ENCODE data around the gene ATAD2B. TPM values are rescaled to one million over a fixed set of nuclear protein-coding genes. Genes with fewer than 3 reads are reported as not detected.

The ATAD2B gene
- total RNA-seq, 1 experiment from 2014 or later, result 8.6 TPM

- no peak overlapping the region for H2AFZ ChIP-seq (ENCODE audit: low read length)
- no peak for TF ChIP-seq CTCF (conservative IDR thresholded peaks at IDR 0.05; ENCODE audit: low read depth, low read length)
- TF ChIP-seq EZH2phosphoT487 (IDR thresholded peaks at IDR 0.05; ENCODE audit: borderline replicate concordance, low read length), result no peak
- no peak for TF ChIP-seq EZH2 (IDR thresholded peaks at IDR 0.05; ENCODE audit: low read length, unreplicated experiment)
- no peak overlapping the region for H3K4me3 ChIP-seq (ENCODE audit: low read length)
- ATAC-seq (no peak), DNase-seq (no peak)
- no peaks in the 10 kb centered on the region for H3K9me2 ChIP-seq (replicated peaks; ENCODE audit: low read length)
- intact Hi-C loops (cut with micrococcal nuclease), result no loop called here
- ChIA-PET CTCF (no interaction called here), POLR2A (ENCODE audit: unreplicated experiment) (no interaction called here)
- H3K9ac ChIP-seq (ENCODE audit: low read length), result no peak overlapping the region
- no peaks in the 10 kb centered on the region for H3K27me3 ChIP-seq (ENCODE audit: low read length)
- H4K20me1 ChIP-seq (ENCODE audit: low read length), result no peaks in the 10 kb centered on the region
- no peaks in the 10 kb centered on the region for H3K36me3 ChIP-seq (ENCODE audit: low read depth, low read length)
- no peaks in the 10 kb centered on the region for H3K9me3 ChIP-seq (ENCODE audit: low read length)
- no TSS peak for BruUV-seq (replicated peaks)
- no peaks in the 10 kb centered on the region for H3F3A ChIP-seq (ENCODE audit: low read length, unreplicated experiment)
- H3K4me2 ChIP-seq (ENCODE audit: low read length), result no peak overlapping the region
- H3K27ac ChIP-seq (ENCODE audit: low read length), result no peak overlapping the region
- H3K79me2 ChIP-seq (ENCODE audit: low read length), result no peaks in the 10 kb centered on the region
- H3K4me1 ChIP-seq (ENCODE audit: insufficient read depth, low read length), result peaks cover 7% of the 10 kb centered on the region
Measured at GRCh38 chr2:23703037-23703582, 223.8 kb downstream of the ATAD2B start.

- Histone ChIP-seq H3K36me3 (ENCODE audit: low read depth, low read length) (no peaks in the 10 kb centered on the region), H4K20me1 (ENCODE audit: low read length) (no peaks in the 10 kb centered on the region), H3K4me1 (ENCODE audit: insufficient read depth, low read length) (peaks cover 17% of the 10 kb centered on the region), H3K9me2 (replicated peaks; ENCODE audit: low read length) (no peaks in the 10 kb centered on the region), H3K27me3 (ENCODE audit: low read length) (no peaks in the 10 kb centered on the region), H2AFZ (ENCODE audit: low read length) (no peak overlapping the region), H3F3A (ENCODE audit: low read length, unreplicated experiment) (no peaks in the 10 kb centered on the region), H3K27ac (ENCODE audit: low read length) (no peak overlapping the region), H3K79me2 (ENCODE audit: low read length) (no peaks in the 10 kb centered on the region), H3K4me2 (ENCODE audit: low read length) (no peak overlapping the region), H3K4me3 (ENCODE audit: low read length) (no peak overlapping the region), H3K9ac (ENCODE audit: low read length) (no peak overlapping the region), H3K9me3 (ENCODE audit: low read length) (no peaks in the 10 kb centered on the region)
- intact Hi-C loops (cut with micrococcal nuclease), result no loop called here
- no TSS peak for BruUV-seq (replicated peaks)
- DNase-seq (no peak), ATAC-seq (no peak)
- ChIA-PET POLR2A (ENCODE audit: unreplicated experiment) (no interaction called here), CTCF (no interaction called here)
- no peak for TF ChIP-seq EZH2 (IDR thresholded peaks at IDR 0.05; ENCODE audit: low read length, unreplicated experiment)
- no peak for TF ChIP-seq EZH2phosphoT487 (IDR thresholded peaks at IDR 0.05; ENCODE audit: borderline replicate concordance, low read length)
- TF ChIP-seq CTCF (conservative IDR thresholded peaks at IDR 0.05; ENCODE audit: low read depth, low read length), result no peak
Measured at GRCh38 chr2:23700627-23701026, 226.3 kb downstream of the ATAD2B start.

- intact Hi-C loops (cut with micrococcal nuclease), result no loop called here
- no peak overlapping the region for H3K4me3 ChIP-seq (ENCODE audit: low read length)
- H3F3A ChIP-seq (ENCODE audit: low read length, unreplicated experiment), result no peaks in the 10 kb centered on the region
- BruUV-seq (replicated peaks), result no TSS peak
- H3K27ac ChIP-seq (ENCODE audit: low read length), result no peak overlapping the region
- H3K4me2 ChIP-seq (ENCODE audit: low read length), result no peak overlapping the region
- H3K9me2 ChIP-seq (replicated peaks; ENCODE audit: low read length), result no peaks in the 10 kb centered on the region
- H3K4me1 ChIP-seq (ENCODE audit: insufficient read depth, low read length), result peaks cover 17% of the 10 kb centered on the region
- no peaks in the 10 kb centered on the region for H3K79me2 ChIP-seq (ENCODE audit: low read length)
- ATAC-seq (no peak), DNase-seq (no peak)
- no peak overlapping the region for H3K9ac ChIP-seq (ENCODE audit: low read length)
- TF ChIP-seq EZH2 (IDR thresholded peaks at IDR 0.05; ENCODE audit: low read length, unreplicated experiment), result no peak
- no peak for TF ChIP-seq EZH2phosphoT487 (IDR thresholded peaks at IDR 0.05; ENCODE audit: borderline replicate concordance, low read length)
- TF ChIP-seq CTCF (conservative IDR thresholded peaks at IDR 0.05; ENCODE audit: low read depth, low read length), result no peak
- ChIA-PET POLR2A (ENCODE audit: unreplicated experiment) (no interaction called here), CTCF (no interaction called here)
- H3K27me3 ChIP-seq (ENCODE audit: low read length), result no peaks in the 10 kb centered on the region
- no peaks in the 10 kb centered on the region for H4K20me1 ChIP-seq (ENCODE audit: low read length)
- H3K36me3 ChIP-seq (ENCODE audit: low read depth, low read length), result no peaks in the 10 kb centered on the region
- no peak overlapping the region for H2AFZ ChIP-seq (ENCODE audit: low read length)
- H3K9me3 ChIP-seq (ENCODE audit: low read length), result no peaks in the 10 kb centered on the region
Measured at GRCh38 chr2:23699580-23699925, 227.4 kb downstream of the ATAD2B start.

Measured in PC-3 (cell line).